Metanephros (tissue), 2 donors: Measurements from ENCODE around the gene RNF145. TPM values are rescaled to one million over a fixed set of nuclear protein-coding genes. Genes with fewer than 3 reads are reported as not detected.

ENCODE experiments used
- small RNA-seq: library from RNA; depleted of rRNA; stranded (forward); fragments of <200 nt; gene quantifications from one replicate; pipeline ENCODE3, GENCODE V24; 2014; ENCODE audit warnings: low replicate concordance
- total RNA-seq: library from RNA; depleted of rRNA; stranded (reverse); fragments of >200 nt; gene quantifications from one replicate; pipeline ENCODE4 v1.2.3, GENCODE V29; 2014

The RNF145 gene
- total RNA-seq = 48.3 TPM

GRCh38 chr5:159209438-159210209, at the start of gene RNF145:
Gene RNF145 (minus strand): TSS chr5:159209553. CDS start chr5:159203617, 5,936 bp downstream.

Small RNAs within 50 kb of the gene (small RNA-seq; reads per million reads assigned to genes)
- gene RF00263 = not detected

Other genes with a start within 250 kb of the RNF145 start
- gene EBF1, start 109.6 kb downstream of the RNF145 start, total RNA-seq = 28.8 TPM
- gene UBLCP1, start 53.7 kb upstream of the RNF145 start, total RNA-seq = 12.1 TPM
- gene IL12B, start 120.9 kb upstream of the RNF145 start, total RNA-seq = not detected